Colonic mucosa (tissue), 4 donors: Measurements from ENCODE around the gene BRMS1. TPM values are rescaled to one million over a fixed set of nuclear protein-coding genes. Genes with fewer than 3 reads are reported as not detected.
A peak's percentile ranks its signal among the peaks of the same experiment; 100 is the strongest.

Experiments used
- DNase-seq: peaks from one replicate; pipeline ENCODE4 v3.0.0-alpha.2; 2020
- H3K27ac ChIP-seq: fragments of 200-600 bp; one replicate; pipeline ENCODE4 v1.8.0; 2021
- H3K27me3 ChIP-seq: fragments of 200-600 bp; one replicate; pipeline ENCODE4 v1.8.0; 2021
- H3K36me3 ChIP-seq: fragments of 200-600 bp; one replicate; pipeline ENCODE4 v1.8.0; 2021
- H3K4me1 ChIP-seq: fragments of 200-600 bp; one replicate; pipeline ENCODE4 v1.8.0; 2021; ENCODE audit warnings: mild to moderate bottlenecking
- H3K4me3 ChIP-seq: fragments of 200-600 bp; one replicate; pipeline ENCODE4 v1.8.0; 2021
- H3K9ac ChIP-seq, 2 donors: one replicate each; pipeline ENCODE4 v1.7.0; 2013; ENCODE audit warnings: control low read depth in 2 of 2, low read depth in 2 of 2, low read length in 2 of 2
- H3K9me3 ChIP-seq: fragments of 200-600 bp; one replicate; pipeline ENCODE4 v1.8.0; 2021
- CTCF ChIP-seq: fragments of 200-600 bp; IDR thresholded peaks from one replicate; pipeline ENCODE4 v1.8.0; 2022; ENCODE audit warnings: antibody characterized with exemption, mild to moderate bottlenecking
- intact Hi-C: fragments of 100-400 bp; cut with DNase I; formaldehyde crosslinking; loops from one replicate; pipeline ENCODE4 v1.14.1; 2022
- total RNA-seq, 2 donors: library from RNA; stranded (reverse); fragmentation: NEBNext Ultra II Directional in 1 of 2; extraction: Animal tissue kit (Norgen Biotek cat#: 25700) in 1 of 2; gene quantifications; one replicate each; pipeline ENCODE4 v1.2.1, GENCODE V29; 2021
- donor health status: healthy.
- donor health status: DM: no; HTN: no; CAD: no.
- donor health status: DM: no; HTN: no; CAD: no.

Gene BRMS1
- total RNA-seq, 2 donors from 2014 or later: 31.1 to 64.6 TPM

DNA sequence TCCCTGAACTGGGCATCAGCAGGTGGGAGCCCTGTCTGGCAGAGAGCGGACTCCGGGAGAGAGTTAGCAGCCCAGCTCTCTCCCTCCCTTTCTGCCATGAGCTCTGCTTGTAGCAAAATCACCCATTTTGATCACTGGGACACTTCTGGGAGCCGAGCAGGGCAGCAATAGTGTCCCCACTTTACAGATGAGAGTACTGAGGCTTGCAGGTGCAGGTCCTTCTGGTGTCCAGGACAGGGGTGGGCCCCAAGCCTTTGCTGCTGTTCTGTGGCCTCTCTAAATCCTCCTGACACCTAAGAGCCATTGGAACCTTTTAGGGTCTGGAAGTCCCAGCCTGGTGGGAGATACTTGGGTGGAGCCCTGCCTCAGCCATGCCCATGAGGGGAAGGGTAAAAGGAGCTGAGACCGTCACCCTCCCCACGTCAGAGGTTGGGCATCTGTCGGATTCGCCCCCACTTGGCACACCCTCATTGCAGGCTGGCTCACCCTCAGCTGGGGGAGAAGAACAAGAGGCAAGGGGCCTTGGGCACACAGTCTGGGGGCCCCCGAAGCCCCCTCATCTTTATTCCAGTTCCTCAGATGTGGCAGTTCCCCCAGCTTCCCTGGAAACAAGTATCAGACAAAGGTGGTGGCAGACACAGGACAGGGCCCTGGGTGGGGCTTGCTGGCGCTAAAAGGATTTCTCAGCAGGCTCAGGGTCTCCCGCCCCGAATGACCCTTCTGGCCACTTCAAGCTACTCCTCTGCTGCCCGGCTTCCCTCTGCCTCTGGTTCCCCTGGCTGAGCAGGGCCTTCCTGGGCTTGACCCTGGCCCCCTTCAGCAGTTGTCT, 13.1 kb downstream of the BRMS1 start:
- no peaks in the 10 kb centered on the region for H3K27me3 ChIP-seq
- no peak overlapping the region for H3K4me3 ChIP-seq
- no peak for TF ChIP-seq CTCF
- H3K9me3 ChIP-seq: no peaks in the 10 kb centered on the region
- no peak overlapping the region for H3K9ac ChIP-seq
- no peak overlapping the region for H3K27ac ChIP-seq
- H3K4me1 ChIP-seq: peaks cover 23% of the 10 kb centered on the region
- intact Hi-C loops: no loop called here
- DNase-seq: no peak
- no peaks in the 10 kb centered on the region for H3K36me3 ChIP-seq

- Histone ChIP-seq H3K4me1 (peaks cover 21% of the 10 kb centered on the region), H3K27me3 (no peaks in the 10 kb centered on the region), H3K27ac (no peak overlapping the region), H3K4me3 (no peak overlapping the region), H3K36me3 (no peaks in the 10 kb centered on the region), H3K9ac (no peak overlapping the region), H3K9me3 (no peaks in the 10 kb centered on the region)
- DNase-seq: no peak
- intact Hi-C loops: no loop called here
- no peak for TF ChIP-seq CTCF
Observed at GRCh38 chr11:66330931-66331330, 14.0 kb downstream of the BRMS1 start.

DNA sequence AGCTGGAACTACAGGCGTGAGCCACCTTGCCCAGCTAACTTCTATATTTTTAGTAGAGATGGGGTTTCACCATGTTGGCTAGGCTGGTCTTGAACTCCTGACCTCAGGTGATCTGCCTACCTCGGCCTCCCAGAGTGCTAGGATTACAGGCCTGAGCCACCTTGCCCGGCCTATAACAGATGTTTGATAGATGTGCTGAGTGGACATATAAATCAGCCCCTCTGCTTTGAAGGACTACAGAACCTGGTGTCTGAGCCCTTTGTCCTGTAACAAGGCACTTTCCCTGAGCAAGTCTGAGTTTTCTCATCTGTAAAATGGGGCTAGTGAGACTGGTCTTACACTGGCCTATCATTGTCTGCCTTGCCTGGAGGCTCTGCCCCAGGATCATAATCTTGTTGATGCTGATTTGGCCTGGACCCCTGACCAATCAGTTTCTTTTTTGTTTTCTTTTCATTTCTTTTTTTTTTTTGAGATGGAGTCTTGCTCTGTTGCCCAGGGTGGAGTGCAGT, 15.7 kb downstream of the BRMS1 start:
- Histone ChIP-seq H3K4me1 (peaks cover 14% of the 10 kb centered on the region), H3K27me3 (no peaks in the 10 kb centered on the region), H3K27ac (no peak overlapping the region), H3K9me3 (no peaks in the 10 kb centered on the region), H3K36me3 (no peaks in the 10 kb centered on the region), H3K4me3 (no peak overlapping the region), H3K9ac (no peak overlapping the region)
- no peak for DNase-seq
- no peak for TF ChIP-seq CTCF
- intact Hi-C loops: loop anchor here (5.0 kb wide), 1 partner anchor 58 kb away; no protein-coding TSS in a partner anchor

DNA sequence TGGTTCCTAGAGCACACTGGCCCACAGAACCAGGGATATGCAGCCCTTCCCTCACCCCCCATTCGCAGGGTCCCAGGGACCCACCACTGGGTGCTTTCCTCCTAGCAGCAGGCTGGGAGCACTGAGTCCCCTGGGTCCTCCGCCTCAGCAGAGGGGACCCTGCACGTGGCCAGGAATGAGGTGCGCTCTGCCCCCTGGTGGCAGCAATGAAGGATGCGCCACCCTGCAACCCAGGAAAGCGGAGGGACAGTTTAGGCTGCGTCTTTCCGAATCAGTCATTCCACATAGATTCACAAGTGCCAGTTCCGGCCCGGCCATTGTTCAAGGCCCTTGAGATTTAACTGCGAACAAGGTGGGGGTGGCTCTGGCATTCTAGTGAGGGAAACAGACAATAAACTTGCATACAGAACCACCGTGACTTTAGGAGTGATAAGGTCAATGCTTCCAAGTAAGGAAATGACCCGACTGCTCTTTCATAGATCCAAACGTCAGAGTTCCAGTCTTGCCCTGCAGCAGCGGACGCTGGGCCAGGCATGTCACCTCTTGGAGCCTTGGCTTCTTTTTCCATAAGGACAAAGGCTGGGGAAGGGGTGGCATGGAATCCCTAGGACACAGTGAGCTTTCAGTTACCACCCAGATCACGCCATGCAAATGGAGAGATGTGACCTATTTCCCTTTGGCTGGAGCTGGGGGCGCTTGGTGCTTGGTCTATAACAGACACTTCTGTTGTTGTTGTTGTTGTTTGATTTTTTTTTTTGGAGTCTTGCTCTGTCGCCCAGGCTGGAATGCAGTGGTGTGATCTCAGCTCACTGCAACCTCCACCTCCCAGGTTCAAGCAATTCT, 16.4 kb downstream of the BRMS1 start:
- Histone ChIP-seq H3K4me3 (no peak overlapping the region), H3K27me3 (no peaks in the 10 kb centered on the region), H3K9me3 (no peaks in the 10 kb centered on the region), H3K27ac (peak overlapping the region; percentile 15), H3K4me1 (peaks cover 14% of the 10 kb centered on the region), H3K36me3 (no peaks in the 10 kb centered on the region), H3K9ac (peak overlapping the region in 1 of 2 donors; percentile 47)
- intact Hi-C loops: loop anchor here (5.0 kb wide), 1 partner anchor 59 kb away; no protein-coding TSS in a partner anchor
- DNase-seq: peak; percentile 80
- peak; percentile 96 for TF ChIP-seq CTCF

GRCh38 chr11:66328031-66328301, 16.9 kb downstream of the BRMS1 start:
- no peak for DNase-seq
- Histone ChIP-seq H3K4me3 (no peak overlapping the region), H3K9ac (peak overlapping the region in 1 of 2 donors; percentile 47), H3K4me1 (peaks cover 14% of the 10 kb centered on the region), H3K9me3 (no peaks in the 10 kb centered on the region), H3K36me3 (no peaks in the 10 kb centered on the region), H3K27ac (peak overlapping the region; percentile 15), H3K27me3 (no peaks in the 10 kb centered on the region)
- no peak for TF ChIP-seq CTCF
- intact Hi-C loops: loop anchor here (5.0 kb wide), 1 partner anchor 59 kb away; no protein-coding TSS in a partner anchor
